ENCODE measurements around the gene SLCO1A2.

Gene SLCO1A2

DNA sequence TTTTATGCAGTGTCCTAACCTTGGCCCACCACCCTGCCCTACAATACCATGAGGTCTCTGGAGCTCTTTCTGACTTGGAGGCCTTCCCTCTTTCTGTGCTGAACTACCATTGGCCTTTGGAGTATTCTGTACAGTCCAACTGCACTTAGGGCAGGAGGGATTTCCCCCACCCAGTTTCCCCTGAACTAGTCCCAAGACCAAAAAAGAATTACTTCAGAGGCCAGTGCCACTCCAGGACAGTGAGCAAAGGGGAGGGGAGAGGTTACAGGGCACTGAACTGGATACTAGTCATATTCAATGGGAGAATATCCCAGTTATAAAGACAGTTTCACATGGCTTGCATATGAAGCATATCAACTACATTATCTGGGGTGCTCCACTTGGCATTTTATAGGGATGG lies 6.1 kb downstream of the SLCO1A2 start:
- DNase-seq (ENCODE audit: low read depth) = no peak

DNA sequence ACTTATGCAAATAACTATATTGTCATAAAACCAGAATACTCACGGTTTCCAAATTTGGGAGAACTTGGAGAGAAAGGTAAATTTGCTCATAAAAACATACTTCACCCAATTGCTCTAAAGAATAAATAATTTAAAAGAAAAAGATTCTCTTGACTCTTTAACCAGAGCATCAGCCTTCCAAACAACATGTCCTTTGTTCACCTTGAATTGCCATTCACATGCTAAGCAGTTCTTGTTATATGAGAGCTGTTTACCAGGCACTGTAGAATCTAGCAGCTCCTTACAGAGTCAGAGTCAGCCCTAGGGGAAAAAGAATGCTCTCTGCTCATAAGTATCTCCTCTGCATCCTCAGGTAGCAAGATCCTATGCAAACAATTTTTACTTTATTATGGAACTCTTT lies 10.2 kb downstream of the SLCO1A2 start:
- no peak for DNase-seq (ENCODE audit: low read depth)

DNA sequence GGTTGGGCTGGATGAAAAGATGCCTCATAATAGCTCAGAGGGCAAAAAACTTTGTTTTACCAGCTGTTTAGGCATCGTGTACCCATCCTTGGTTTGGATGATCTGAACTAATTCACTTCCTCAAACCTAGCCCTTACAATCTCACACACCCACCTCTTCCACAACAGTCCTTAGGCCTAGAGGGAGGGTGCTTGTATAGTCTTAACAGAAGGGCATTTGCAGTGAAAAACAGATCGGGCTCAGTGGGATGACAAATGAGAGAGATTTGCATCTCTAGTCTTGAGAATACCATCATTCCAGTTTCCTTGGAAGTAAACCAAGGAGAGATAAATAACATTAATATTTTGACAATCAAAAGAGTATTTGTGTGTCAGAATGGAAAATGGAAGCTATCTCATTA lies 11.0 kb downstream of the SLCO1A2 start:
- no peak for DNase-seq (ENCODE audit: low read depth)

DNA sequence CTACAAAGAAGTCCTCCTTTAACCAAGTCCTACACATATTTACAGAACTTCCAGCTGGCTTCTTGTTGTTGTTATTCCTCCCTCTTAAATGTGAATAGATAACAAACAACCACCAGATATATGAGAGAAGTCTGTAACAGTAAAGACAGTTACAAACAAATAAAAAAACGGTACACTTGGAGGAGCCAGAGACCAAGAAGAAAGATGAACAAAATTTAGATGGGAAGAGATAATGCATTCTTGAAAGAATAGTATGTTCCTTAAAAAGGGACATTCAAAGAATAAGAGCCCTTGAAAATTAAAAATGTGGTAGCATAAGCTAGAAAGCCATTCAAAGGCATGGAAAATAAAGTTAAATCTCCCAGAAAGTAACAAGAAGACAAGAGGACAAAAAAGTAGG lies 25.9 kb downstream of the SLCO1A2 start:
- no peak for DNase-seq (ENCODE audit: low read depth)

DNA sequence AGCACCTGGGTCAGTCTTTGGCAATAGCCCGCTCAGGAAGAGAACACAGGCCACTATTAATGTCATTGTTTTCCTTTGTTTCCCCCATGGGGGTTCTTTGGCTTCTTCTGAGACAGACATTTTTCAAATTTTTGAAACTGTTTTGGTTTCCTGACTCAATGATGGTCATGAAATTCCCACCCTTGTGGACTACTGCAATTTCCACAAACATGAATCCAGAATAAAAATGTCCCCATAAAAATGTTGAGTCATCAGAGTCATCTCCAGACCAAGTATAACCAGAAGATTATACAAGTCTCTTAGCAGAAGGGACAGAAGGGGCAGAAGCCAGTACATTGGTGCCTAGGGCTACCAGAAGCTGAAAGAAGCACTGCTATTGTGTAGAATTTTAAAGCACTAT lies 29.1 kb downstream of the SLCO1A2 start:
- DNase-seq (ENCODE audit: low read depth) = no peak

DNA sequence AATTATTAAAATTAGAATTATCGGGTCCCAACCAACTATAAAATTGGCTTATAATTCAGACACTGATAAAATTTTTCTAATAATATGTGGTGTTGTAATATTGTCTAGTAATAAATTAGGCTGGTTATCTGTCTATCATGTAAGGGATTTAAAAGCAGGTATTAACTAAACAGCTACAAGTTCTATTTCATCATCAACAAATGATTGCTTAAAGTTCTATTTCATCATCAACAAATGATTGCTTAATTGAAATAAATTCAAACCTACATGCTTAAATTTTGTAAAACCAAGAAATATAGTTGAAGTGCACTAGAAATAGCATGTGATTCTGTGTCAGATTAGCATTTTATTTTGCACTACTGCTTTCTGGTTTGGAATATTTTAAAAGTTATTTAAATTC lies 34.1 kb downstream of the SLCO1A2 start:
- no peak for DNase-seq (ENCODE audit: low read depth)

DNA sequence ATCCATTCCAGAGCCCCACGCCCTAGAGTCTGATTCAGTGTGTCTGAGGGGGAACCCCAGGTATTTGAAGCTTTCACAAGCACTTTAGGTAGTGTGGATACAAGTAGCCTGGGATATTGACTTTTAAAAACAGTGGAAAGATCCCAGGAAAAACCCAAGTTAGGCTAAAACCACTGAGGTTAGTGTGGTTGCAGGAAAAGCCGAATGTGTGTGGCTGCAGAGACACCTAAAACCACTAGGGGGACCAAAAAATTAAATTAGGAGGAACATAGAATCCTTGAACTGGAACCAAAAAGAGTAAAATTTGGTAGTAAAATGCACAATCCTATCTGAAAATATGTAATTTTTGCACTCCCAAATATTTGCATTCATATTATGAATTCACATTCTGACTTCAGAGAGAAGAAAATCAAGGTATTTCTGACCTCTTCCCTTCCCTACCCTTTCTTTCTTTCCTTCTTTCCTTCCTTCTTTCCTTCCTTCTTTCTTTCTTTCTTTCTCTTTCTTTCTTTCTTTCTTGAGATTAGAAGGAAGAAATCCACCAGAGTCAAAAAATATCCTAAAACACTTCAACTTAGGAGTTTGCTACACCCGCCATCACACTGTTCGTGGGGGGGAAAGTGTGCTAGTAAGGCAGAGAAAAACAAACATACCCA lies 37.8 kb downstream of the SLCO1A2 start:
- no peak for DNase-seq (ENCODE audit: low read depth)

DNA sequence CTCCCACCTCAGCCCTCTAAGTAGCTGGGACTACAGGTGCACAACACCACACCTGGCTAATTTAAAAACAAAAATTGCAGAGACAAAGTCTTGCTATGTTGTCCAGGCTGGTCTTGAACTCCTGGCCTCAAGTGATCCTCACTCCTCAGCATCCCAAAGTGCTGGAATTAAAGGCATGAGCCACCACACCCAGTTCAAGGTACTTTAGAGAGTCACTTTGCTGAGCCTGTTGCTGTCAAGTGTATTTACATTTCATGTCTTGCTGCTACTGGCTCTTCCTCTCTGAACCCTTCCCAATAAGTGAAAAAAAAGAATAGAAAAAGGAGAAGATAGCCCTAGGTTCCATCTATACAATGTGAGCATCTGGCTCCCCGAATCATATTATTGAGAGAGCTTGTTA lies 38.4 kb downstream of the SLCO1A2 start:
- no peak for DNase-seq (ENCODE audit: low read depth)

DNA sequence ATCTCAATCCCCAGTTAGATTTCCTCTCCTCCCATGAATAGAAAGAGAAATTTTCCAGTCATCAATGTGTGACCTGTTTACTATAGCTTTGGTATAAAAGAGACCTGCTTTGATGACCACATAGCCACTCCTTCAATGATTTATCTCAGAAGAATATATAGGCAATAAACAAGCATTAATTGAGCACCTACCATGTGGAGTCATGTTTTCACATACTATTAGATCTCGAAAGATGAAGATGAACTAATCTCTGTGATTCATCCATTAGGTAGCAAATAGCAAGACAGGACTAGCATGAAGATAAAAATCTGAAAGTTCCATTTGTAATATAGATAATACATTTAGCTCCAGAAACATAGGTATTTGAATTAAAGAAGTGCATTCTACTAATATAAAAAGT lies 40.5 kb downstream of the SLCO1A2 start:
- DNase-seq (ENCODE audit: low read depth) = no peak

DNA sequence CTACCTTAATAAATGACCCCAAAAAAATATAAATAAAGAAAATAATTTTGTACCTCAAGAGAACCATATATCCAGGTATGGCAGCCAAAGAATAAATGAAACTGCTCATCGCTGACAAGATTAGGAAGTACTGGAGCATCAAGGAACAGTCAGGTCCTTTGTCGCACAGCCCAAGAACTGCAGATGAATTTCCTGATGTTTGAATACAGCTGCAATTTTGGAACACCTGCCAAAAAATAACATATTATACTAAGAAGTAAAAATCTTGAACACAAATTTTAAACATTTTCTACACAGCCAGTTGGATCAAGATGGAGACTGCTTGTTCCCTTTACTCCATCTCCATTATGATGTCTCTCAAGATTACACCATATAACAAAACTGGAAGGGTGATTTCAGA lies 42.6 kb downstream of the SLCO1A2 start:
- no peak for DNase-seq (ENCODE audit: low read depth)

DNA sequence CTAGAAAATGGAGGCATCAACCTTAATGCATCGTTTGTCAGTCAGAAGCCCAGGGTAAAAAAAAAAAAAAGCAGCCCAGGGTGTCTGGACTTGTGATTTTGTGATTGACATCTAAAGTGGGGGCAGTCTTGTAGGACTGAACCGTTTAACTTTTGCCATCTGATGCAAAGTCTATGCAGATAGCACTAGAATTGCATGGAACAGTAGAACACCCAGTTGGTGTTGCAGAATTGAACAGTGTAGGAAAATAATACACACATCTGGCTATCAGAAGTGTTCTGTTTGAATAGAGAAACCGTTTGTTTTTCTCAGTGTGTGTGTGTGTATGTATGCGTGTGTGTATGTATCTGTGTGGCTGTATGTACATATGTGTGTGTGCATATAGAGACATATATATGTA lies 45.0 kb downstream of the SLCO1A2 start:
- no peak for DNase-seq (ENCODE audit: low read depth)

DNA sequence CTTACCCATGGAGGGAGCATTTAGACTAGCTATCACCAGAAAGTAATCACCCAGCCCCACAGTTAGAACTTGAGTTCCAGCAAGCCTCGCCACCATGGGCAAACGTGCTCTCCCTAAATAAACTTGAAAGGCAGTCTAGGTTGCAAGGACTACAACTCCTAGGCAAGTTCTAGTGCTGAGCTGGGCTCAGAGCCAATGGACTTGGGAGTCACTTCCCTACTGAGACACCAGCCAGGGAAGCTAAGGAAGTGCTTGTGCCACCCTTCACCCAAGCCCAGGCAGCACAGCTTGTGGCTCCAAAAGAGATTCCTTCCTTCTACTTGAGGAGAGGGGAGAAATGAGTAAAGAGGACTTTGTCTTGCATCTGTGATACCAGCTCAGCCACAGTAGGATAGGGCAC lies 57.9 kb downstream of the SLCO1A2 start:
- no peak for DNase-seq (ENCODE audit: low read depth)

DNA sequence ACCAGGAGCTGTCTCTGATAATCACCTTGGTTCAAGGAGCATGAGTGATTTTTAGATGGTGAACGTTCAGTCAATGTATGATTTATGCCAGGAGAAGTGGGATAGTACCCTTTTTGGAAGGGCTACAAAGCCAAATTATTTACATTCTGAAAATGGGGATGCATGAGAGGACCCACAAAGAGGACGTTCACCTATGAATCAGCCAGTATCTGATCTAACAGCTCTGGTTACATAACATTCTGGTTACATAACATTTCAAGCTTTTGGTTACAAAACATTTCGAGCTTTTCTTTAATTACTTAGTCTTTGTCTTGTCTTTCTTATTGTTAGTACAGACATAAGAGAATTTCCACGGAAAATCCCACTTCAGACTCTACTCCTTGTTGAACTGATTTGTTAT lies 68.8 kb downstream of the SLCO1A2 start:
- DNase-seq (ENCODE audit: low read depth) = no peak

DNA sequence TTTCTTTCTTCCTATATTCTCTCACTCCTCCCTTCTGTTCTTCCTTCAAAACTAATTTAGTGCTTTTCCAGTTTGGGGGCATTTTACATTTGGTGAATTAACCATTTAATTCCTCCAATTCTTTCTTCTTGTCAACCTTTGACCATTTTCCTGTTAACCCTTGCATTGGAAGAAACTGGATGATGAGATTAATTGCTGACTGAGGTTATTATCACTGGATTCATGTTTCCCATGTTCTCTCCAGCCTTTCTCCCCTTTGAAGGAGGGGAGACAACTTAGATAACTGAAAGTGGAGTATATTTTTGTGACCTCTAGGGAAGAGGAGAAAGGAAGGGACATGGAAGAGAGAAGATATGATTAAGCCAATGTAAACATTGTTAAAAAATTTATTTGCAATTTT lies 70.5 kb downstream of the SLCO1A2 start:
- no peak for DNase-seq (ENCODE audit: low read depth)

DNA sequence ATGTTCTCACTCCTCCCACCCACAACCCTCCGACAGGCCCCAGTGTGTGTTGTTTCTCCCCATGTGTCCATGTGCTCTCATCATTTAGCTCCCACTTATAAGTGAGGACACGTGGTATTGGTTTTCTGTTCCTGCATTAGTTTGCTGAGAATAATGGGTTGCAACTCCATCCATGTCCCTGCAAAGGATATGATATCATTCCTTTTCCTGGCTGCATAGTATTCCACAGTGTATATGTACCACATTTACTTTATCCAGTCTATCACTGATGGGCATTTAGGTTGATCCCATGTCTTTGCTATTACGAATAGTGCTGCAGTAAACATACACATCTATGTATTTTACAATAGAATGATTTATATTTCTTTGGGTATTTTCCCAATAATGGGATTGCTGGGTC lies 77.5 kb downstream of the SLCO1A2 start:
- no peak for DNase-seq (ENCODE audit: low read depth)

DNA sequence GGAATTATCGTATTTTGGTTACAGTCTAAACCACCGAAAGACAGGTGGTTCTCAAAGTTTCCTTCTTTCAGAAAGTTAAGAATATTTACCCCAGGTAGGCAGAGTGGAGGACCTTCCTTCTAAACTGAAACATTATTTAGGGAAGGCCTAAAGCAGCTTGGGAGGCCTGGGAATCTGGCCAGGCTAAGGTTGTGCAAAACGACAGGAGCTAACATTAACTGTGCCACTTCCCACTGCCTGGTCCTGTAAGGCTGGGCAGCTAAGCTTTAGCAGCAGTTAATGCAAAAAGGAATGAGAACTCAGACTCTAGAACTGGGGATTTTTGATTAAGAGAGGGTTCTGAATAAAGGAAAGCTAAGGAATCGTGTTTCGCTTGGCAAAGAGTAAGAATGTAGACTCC lies 82.6 kb downstream of the SLCO1A2 start:
- no peak for DNase-seq (ENCODE audit: low read depth)

DNA sequence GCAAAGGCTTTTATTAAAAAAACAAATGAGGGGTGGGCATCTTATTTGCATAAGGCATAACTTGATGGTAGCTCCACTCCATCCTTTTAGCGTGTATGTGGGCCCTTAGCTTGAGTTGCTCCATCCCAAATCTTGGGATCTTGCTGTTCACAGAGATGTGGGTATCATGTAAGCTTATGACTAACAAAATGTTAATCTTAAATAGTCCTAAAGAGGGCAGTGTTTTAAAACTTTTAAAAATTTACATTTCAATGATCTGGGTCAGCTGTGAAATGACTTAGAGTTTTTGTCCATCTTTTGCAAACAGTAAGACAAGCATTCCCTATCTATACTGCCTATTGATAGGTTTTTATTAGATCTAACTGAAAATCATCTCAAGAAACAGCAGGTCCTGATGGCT lies 86.0 kb downstream of the SLCO1A2 start:
- no peak for DNase-seq (ENCODE audit: low read depth)

DNA sequence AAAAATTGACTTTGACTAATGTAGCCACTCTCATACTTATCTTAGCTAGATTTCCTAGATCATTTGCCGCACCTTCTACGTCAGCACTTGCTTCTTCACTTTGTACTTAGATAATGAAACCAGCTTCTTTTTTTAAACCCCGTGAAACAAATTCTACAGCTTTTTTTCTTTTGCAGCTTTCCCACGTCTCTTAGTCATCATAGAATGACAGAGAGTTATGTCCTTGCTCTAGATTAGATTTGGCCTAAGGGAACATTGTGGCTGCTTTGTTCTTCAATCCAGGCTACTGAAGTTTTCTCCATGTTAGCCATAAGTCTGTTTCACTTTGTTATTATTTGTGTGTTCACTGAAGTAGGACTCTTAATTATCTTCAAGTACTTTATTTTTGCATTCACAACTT lies 94.9 kb downstream of the SLCO1A2 start:
- DNase-seq (ENCODE audit: low read depth) = no peak

DNA sequence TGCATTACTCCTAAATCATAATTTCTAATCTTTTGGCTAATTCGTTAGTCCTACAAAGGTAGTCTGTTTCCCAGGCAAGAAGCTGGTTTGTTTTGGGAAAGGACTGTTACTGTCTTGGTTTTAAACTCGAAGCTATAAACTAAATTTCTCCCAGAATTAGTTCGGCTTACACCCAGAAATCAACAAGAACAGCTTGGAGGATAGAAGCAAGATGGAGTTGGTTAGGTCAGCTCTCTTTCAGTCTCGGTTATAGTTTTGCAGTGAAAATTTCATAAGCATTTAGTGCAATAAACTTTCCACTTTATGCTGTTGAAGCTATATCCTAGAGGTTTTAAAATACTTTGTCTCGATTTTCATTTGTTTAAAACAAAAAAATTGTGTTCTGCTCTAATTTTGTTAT lies 100.3 kb downstream of the SLCO1A2 start:
- no peak for DNase-seq (ENCODE audit: low read depth)

DNA sequence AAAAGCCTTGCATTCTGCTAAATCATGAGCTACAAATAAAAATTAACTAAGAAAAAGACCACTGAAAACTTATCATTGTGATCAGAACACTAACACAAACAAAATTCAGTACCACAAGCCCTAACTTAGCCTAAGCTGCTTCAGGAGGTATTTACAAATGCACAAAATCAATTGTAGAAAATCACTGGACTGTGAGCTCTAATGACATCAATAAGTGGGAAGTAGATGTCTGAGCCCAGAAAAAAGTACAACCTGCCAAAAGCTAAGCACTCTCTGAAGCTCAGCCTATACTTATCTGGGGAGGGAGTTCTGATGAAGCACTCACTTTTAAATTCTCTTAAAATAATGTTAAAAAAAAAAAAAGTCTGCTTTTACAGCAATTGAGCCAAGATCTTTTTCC lies 110.8 kb downstream of the SLCO1A2 start:
- no peak for DNase-seq (ENCODE audit: low read depth)

DNA sequence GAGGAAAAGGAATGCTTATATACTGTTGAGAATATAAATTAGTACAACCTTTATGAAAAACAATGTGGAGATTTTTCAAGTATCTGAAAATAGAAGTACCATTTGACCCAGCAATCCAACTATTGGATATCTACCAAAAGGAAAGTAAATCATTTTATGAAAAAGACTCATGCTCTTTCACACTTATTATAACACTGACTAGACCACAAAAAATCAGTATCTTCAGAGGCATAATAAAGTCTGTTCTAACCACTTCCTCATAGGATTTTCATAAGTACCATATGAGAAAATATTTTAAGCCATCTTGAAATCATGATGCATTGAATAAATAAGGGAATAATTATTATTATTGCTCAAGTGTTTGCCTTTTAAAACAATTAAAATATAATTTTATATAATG lies 112.9 kb downstream of the SLCO1A2 start:
- DNase-seq (ENCODE audit: low read depth) = no peak

DNA sequence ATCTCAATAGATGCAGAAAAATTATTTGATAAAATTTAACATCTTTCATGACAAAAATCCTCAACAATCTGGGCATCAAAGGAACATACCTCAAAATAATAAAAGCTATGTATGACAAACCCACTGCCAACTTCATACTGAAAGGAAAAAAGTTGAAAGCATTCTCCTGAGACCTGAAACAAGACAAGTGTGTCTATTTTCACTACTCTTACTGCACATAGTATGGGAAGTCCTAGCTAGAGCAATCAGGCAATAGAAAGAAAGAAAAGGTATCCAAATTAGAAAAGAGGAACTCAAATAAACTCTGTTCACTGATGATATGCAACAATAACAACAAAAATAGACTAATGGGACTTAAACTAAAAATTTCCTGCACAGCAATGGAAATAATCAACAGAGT lies 113.6 kb downstream of the SLCO1A2 start:
- no peak for DNase-seq (ENCODE audit: low read depth)

DNA sequence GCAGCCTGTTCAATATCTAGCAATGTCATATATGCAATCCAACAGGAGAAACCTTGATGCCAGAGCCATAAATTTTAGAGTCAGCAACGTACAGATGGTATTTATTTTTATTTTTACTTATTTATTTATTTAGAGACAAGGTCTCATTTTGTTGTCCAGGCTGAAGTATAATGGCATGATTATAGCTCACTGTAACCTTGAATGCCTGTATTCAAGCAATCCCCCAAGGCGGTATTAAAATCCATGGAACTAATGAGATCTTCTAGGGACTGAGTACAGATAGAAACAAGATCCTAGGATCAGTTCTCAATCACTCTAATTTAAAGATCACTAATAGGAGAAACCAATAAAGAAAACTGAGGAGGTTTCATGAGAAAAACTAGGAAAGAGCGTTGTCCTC lies 114.5 kb downstream of the SLCO1A2 start:
- DNase-seq (ENCODE audit: low read depth) = no peak

DNA sequence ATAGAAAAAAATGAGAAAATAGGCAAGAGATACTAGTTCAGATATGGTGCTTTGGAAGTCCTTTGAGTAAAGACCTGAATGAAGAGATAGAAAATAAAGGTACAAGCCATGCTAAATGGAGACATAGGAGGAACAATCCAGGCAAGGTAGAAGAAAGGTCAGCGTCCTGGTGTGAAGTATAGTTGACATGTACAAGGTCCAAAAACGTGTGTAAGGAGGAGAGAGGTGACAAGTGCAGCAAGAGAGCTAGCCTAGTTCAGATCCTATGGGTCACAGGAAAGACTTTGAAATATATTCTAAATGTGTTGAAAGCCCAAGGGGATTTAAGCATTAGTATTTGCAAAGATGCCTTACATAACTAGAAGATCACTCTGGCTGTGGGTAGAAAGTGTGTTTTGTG lies 115.5 kb downstream of the SLCO1A2 start:
- DNase-seq (ENCODE audit: low read depth) = no peak

All from activated T-cell treated with anti-CD3 and anti-CD28 coated beads for 48 hours (primary cell).